HuH-7.5 (cell line): Measurements from ENCODE around the gene GCNT2.
"Not testable (repeated sequence)": the region's sequence is repeated elsewhere in the genome, so short reads cannot be mapped to it uniquely, and the experiment has no call there.

Source experiments
- DNase-seq: peaks from one replicate; pipeline ENCODE4 v3.0.0; 2011; ENCODE audit warnings: low spot score

GCNT2 gene

GRCh38 chr6:10514049-10514780 is 6.9 kb upstream of the GCNT2 start:
- DNase-seq = no peak

- DNase-seq = no peak
These were observed 4.2 kb upstream of the GCNT2 start for GRCh38 chr6:10516953-10517352.

- no peak for DNase-seq
These were observed 2.4 kb upstream of the GCNT2 start for GRCh38 chr6:10518557-10519407.

- not testable (repeated sequence) for DNase-seq
These were observed 1.8 kb upstream of the GCNT2 start for GRCh38 chr6:10519408-10519697.

DNA sequence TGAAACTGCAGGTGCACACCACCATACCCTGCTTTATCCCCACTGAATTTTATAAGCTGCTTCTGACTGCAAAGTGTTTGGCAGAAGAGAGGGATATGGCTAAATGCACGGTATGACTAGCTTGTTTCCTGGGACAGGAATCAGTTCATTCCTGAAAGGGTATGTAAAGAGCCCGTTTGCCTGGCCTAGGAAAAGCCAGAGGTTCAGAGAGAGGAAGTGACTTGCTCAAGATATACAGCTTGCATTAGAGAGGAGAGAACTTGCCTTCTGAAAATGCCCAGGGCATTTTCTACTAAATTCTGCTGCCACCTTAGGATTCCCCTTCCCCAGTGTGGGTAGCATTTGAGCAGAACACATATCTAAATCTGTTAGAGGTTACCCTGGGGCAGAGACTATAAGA is 683 bp upstream of the GCNT2 start:
- no peak for DNase-seq

DNA sequence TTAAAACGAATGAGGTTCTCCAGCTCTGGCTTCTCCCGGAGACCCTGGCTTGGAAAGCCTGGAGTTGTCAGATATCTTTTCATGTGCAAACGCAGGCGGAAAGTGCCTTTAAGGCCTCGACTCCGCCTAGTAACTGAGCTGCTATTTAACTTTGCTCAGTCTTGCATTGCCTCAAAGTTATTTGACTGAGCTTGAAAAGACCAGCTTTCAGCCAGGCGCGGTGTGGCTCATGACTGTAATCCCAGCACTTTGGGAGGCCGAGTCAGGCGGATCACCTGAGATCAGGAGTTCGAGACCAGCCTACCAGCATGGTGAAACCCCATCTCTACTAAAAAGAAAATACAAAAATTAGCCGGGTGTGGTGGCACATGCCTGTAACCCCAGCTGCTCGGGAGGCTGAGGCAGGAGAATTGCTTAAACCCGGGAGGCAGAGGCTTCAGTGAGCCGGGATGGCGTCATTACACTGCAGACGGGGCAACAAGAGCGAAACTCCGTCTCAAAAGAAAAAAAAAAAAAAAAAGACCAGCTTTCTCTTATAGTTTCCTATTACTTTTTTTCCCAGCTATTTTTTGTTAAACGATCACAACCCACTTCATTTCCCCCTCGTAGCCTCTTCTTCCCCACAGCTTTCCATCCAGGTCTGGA is 1.9 kb downstream of the GCNT2 start:
- DNase-seq = no peak

- no peak for DNase-seq
These were observed 5.0 kb downstream of the GCNT2 start for GRCh38 chr6:10526156-10526555.

GRCh38 chr6:10528158-10528981 is 7.2 kb downstream of the GCNT2 start:
- peak; percentile 43 for DNase-seq

DNA sequence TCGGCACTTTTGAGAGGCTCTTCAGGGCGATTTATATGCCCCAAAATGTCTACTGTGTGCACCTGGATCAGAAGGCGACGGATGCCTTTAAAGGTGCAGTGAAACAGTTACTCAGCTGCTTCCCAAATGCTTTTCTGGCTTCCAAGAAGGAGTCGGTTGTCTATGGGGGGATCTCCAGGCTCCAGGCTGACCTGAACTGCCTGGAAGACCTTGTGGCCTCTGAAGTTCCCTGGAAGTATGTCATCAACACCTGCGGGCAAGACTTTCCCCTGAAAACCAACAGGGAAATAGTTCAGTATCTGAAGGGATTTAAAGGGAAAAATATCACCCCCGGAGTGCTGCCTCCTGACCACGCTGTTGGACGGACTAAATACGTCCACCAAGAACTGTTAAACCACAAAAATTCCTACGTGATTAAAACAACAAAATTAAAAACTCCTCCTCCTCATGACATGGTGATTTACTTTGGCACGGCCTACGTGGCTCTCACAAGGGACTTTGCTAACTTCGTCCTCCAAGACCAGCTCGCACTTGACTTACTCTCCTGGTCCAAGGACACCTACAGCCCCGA is 8.2 kb downstream of the GCNT2 start:
- DNase-seq = no peak

- DNase-seq = not testable (repeated sequence)
These were observed 8.8 kb downstream of the GCNT2 start for GRCh38 chr6:10529828-10530374.

GRCh38 chr6:10531503-10531902 is 10.4 kb downstream of the GCNT2 start:
- DNase-seq = no peak

DNA sequence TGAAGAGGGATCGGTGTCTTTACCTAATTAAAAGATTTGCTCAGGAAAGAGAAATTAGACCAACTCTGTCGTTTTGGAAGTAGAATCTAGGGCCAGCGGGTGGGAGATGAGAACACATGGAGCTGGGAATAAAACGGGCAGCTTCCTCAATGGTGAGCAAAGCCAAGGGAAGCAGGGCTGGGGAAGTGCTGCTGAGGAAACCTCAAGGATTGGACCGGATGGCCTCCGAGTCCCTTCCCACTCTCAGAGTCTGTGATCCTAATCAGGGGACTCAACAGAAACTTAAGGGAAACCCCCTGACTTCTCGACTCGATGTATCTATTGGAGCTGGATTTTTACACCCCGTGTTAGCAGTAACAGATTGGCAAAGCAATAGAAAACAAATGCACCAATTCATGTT is 10.8 kb downstream of the GCNT2 start:
- no peak for DNase-seq

- no peak for DNase-seq
These were observed 11.2 kb downstream of the GCNT2 start for GRCh38 chr6:10532392-10532791.

DNA sequence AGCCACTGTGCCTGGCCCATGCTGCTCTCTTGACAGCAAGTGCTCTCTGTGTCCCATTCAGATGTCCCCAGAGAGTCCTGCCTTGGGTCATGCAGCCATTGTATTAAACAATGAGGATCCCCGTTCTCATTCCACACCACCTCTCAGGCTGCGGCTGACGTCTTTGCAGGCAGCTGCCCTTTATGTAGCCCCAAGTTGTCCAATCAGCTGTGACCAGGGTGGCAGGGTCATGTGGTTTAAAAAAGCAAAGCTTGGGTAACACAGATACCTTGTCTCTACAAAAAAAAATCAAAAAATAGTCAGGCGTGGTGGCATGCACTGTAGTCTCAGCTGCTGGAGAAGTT is 13.2 kb downstream of the GCNT2 start:
- no peak for DNase-seq

GRCh38 chr6:10535193-10535592 is 14.0 kb downstream of the GCNT2 start:
- DNase-seq = no peak

DNA sequence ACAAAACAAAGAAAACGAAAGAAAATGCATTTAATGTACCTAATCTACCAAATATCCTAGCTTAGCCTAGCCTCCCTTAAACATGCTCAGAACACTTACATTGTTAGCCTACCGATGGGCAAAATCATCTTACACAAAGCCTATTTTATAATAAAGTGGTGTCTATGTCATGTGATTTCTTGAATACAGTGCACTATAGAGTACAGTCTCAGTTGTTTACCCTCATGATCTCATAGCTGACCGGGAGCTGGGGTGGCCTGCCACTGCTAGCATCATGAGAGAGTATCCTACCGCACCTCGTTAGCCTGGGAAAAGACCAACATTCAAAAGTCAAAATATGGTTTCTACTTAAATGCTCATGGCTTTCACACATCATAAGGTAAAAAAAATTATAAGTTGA is 16.6 kb downstream of the GCNT2 start:
- no peak for DNase-seq

- no peak for DNase-seq
These were observed 19.1 kb downstream of the GCNT2 start for GRCh38 chr6:10540073-10540746.

GRCh38 chr6:10541591-10541990 is 20.4 kb downstream of the GCNT2 start:
- no peak for DNase-seq

GRCh38 chr6:10542213-10542612 is 21.1 kb downstream of the GCNT2 start:
- DNase-seq = no peak

DNA sequence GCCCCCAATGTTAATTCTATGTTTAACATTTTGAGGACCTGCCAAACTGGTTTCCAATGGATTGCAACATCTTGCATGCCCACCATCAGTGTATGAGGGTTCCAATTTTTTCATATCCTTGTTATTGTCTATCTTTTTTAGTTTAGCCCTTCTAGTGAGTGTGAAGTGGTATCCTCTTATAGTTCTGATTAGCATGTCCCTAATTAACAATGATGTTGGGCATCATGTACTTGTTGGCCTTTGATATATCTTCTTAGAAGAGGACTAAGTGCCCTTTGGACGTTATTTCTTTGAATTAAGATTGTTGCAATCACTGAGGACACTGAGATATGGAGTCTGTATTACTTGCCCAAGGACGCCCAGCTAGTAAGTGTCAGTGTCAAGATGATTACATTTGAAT is 22.3 kb downstream of the GCNT2 start:
- no peak for DNase-seq

DNA sequence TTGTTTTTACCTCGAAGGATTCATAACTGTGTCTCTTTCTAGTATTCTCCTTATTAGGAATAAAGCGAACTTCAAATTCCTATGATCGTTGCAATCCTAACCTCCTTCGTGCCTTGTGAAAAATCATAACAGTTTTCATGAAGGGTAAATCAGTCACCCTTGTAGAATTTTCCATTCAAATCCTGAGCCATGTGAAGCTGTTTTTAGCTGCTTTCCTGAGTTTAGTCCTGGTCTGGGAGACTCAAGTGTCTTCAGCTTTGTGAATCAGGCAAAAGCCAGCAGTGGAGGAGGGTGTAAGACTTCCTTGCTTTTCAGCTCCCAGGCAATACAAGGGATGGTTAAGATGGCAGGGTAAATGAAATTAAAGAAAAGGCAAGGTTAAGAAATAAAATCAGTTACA is 24.3 kb downstream of the GCNT2 start:
- DNase-seq = no peak
